GM21786 (cell line): ENCODE results near the gene TCF7.
A peak's percentile ranks its signal among the peaks of the same experiment; 100 is the strongest.

ENCODE experiments used
- ATAC-seq: cut with Tn5 transposase; IDR thresholded peaks from one replicate; pipeline ENCODE4 v1.9.1; 2021; ENCODE audit not compliant: unreplicated experiment

The TCF7 gene

DNA sequence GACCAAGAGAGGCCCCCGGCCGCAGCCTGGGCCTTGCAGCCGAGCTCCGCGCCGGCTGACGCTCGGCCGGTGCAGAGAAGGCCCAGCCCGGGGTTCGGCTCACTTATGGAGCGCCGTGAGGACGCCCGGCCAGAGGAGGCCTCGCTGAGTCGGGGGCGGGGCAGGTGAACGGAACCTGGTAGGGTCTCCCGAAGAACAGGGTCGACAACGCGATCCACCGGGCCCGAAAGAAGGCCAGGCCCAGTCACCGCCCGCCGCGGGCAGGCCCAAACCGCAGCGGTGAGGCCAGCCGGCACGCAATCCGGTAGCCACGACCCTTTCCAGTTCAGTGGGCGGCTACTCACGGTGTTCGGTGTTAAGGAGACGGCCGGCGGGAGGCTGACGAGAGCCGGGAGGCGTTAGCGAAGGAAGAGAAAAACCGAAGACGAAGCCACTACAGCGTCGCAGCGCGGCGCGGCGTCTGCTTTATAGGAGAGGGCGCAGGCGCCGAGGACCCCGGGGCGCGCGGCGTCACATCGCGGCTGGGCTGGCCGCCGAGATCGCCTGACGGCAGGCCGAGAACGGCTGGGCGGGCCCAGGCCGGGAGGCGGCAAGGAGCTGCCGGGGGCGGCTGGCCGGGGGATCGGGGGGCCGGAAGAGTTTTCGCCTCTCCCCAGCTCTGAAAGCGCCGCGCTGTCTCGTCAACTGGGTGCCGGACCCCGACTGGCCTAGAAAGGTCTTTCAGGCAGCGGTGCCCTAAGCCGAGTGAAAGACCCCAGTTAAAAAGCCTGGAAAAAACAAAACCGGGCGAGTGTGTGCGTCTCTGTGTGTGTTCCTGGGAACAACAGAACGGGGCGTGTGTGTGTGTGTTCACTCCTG lies 62.3 kb downstream of the TCF7 start, which contains the start of gene SKP1:
SKP1 (minus strand) TSS at position 440 of the 858 bp plus-strand sequence. CDS start 2,928 bp downstream, outside the sequence.
- peak; percentile 76 for ATAC-seq

DNA sequence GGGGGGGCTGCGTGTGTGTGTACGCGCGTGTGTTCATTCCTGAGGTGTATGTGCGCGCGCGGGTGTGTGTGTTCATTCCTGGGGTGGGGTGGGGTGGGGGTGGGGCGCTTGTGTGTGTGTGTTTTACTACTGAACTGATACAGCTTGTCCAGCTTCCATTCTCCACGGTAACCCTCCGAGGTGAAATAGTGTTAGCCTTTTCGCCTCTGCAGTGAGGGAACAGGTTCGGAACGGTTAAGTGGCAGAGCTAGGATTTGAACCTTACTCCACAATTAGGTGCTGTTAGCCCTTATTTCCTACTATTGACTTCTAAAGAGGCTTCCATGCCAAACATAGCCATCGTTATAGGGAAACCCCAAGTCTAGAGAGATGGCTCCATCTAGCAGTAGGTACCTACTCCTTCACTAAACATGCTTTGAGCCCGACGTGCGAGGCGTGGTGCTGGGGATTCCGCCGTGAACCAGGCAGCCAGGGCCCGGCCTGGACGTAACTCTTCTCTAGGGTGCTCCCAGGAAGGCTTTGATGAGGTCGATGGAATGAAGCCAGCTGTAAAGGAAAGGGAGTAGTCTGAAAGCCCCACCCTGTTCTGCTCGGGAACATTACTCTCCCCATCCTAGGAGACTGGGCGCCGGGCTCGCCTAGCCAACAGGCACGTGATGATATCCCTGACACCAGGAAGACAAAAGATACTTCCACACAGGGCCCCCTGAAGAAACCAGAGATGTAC lies 63.1 kb downstream of the TCF7 start:
- no peak for ATAC-seq

- no peak for ATAC-seq
These were observed 63.6 kb downstream of the TCF7 start for GRCh38 chr5:134178096-134178419.

GRCh38 chr5:134183481-134183880 lies 69.0 kb downstream of the TCF7 start:
- no peak for ATAC-seq

DNA sequence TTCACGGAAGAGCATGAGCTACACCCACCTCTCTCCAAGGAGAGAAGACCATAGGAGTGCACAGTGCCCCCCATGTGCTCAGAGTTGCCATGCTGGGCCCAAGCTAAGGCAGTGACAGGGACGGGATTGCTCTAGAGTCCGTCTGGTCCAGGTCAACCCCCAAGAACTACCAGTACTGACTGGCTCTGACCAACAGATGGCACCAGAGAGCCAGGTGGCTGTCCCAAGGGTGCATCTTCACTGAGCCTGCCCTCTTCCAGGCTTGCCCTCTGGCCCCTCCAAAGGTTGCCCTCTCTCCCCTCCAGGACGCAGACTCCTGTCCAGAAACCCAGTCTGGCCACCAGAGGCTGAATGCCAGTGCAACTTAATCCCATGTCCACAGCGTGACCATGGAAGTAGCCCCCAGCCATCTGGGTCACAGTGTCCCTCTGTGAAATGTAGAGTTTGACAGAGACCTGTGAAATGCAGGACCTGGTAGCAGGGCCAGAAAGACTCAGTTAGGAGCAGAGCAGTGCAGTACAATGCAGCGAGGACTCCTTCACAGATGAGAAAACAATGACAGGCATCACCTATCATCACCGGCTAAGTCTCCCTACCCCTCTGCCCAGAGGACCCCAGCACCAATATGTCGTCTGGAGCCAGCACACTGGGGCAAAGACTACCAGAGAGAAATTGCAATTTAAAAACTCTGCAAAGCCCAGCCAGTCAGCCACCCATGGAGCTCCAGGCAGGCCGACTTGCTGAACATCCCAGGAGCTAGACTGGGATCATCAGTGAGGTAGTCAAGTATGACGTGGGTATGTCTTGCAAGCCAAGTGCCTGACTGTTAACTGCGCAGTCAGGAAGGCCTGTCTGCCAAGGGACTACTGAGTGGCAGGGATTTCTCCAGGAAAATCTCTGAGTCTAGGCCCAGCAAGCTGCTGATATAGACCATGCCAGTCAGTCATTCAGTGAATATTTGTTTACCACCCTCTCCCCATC lies 70.0 kb downstream of the TCF7 start:
- peak; percentile 79 for ATAC-seq

DNA sequence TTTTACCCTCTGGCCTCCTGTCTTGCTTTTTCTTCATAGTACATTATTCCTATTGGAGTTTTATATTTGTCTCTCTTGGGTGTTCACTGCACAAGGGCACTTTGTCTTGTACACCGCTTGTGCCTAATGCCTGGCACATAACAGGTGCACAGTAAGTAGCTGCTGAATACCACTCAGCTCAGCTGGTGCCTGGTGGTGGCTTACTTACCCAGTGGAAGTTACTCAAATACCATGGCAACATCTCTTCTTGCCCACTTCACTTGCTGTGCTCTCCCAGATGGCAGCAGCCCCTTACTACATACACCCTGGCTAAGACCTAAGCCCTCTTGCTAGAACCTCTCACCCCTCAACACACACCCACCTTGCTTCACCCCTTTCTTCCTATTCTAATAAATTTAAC lies 73.6 kb downstream of the TCF7 start:
- ATAC-seq, result no peak

DNA sequence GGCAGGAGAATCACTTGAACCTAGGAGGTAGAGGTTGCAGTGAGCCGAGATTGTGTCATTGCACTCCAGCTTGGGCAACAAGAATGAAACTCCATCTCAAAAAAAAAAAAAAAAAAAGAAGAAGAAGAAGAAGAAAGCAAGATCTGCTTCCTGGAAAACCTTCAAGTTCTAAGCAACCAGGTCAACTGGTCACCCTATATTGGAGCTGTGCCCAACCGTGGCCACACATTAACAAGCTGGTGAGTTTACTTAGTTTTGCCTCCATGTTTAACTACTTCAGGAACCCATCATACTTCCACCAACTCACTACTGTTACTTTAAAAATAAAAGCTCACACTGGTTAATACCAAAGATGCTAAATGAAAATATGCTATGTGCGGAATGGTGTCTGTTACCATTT lies 74.5 kb downstream of the TCF7 start:
- ATAC-seq, result no peak

- no peak for ATAC-seq
These were observed 81.2 kb downstream of the TCF7 start for GRCh38 chr5:134195666-134196065.
